Activated CD4-positive, alpha-beta T cell treated with anti-CD3 and anti-CD28 coated beads for 48 hours (primary cell): ENCODE data around the gene C1QTNF1.
A peak's percentile ranks its signal among the peaks of the same experiment; 100 is the strongest.

Source experiments
- DNase-seq: peaks from one replicate; pipeline ENCODE4 v3.0.0-alpha.2; 2020

The C1QTNF1 gene

DNA sequence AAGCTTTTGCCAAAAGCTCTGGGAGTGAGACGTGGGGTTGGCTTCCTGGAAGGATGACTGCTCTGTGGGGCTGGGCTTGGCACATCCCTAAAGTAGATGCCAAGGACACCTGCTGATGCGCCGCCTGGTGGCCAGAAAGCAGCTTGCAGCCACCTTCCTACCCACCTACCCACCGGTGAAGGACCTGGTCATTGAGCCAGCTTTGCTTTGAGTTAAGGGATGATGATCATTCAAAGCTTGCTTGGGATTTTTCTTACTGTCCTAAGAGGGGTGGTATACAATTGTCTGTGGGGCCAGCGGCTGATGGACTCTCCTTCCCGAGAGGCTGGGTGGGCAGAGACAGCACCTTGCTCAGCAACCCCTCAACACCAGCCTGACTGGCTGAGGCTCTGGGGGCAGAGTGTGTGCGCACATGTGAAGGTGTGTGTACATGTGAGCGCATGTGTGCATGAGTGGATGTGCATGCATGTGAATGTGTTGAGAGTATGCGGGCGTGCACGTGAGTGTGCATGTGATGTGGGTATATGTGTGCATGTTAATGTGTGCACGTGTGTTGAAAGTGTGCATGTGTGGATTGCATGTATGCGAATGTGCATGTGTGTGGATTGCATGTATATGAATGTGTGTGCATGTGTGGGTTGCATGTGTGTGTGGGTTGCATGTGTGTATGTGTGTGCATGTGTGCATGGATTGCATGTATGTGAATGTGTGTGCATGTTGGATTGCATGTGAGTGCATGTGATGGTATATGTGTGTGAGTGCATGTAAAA is 18.6 kb downstream of the C1QTNF1 start:
- DNase-seq = peak; percentile 83

DNA sequence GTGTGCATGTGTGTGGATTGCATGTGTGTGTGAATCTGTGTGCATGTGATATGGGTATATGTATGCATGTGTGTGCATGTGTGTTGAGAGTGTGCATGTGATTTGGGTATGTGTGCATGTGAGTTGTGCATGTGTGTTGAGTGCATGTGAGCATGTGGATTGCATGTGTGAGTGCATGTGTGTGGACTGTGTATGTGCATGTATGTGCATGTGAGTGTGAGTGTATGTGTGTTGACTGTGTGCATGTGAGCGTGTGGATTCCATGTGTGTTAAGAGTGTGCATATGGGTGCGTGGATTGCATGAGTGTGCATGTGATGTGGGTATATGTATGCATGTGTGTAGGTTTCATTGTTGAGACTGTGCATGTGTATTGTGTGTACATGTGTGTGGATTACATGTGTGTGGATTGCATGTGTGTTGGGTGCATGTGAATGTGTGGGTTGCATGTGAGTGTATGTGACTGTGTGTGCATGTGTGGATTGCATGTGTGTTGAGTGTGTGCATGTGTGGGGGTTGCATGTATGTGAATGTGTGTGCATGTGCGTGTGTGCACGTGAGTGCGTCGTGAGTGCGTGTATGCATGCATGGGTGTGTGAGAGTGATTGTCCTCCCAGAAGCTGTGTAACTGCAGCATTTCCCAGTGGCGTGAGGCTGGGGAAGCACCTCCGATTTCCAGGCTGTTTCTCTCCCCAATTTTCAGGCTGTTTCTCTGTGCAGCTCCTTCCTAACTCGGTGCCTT is 19.4 kb downstream of the C1QTNF1 start:
- DNase-seq = no peak

DNA sequence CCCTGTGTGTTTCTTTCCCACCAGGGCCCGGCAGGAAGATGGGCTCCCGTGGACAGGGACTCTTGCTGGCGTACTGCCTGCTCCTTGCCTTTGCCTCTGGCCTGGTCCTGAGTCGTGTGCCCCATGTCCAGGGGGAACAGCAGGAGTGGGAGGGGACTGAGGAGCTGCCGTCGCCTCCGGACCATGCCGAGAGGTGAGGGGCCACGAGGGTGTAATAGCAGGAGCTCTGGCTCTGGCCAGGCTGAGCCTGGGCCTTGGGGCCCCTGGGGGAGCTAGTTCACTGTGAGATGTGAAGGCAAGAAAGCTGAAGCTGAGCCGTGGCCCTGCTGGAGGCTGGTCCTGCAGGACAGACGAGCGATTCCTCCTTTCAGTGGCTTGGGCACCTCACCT is 20.0 kb downstream of the C1QTNF1 start:
- no peak for DNase-seq

DNA sequence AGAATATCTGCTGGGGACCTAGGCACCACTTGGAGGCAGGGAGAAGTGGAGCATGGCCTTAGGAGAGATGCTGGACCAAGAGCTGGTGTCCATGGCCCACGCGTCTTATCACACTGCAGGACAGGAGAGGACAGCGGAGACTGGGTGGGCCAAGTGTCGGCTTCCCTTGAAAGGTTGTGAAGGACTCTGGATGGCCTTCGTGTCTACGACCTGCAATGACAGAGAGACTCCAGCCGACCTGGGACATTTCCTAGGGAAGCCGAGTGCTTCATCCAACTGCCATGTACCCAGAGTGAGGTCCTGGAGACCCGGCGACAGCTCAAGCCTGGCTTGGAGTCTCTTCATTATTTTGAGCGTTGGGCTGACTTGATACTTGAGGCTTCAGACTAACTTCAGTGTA is 20.5 kb downstream of the C1QTNF1 start:
- DNase-seq = no peak

DNA sequence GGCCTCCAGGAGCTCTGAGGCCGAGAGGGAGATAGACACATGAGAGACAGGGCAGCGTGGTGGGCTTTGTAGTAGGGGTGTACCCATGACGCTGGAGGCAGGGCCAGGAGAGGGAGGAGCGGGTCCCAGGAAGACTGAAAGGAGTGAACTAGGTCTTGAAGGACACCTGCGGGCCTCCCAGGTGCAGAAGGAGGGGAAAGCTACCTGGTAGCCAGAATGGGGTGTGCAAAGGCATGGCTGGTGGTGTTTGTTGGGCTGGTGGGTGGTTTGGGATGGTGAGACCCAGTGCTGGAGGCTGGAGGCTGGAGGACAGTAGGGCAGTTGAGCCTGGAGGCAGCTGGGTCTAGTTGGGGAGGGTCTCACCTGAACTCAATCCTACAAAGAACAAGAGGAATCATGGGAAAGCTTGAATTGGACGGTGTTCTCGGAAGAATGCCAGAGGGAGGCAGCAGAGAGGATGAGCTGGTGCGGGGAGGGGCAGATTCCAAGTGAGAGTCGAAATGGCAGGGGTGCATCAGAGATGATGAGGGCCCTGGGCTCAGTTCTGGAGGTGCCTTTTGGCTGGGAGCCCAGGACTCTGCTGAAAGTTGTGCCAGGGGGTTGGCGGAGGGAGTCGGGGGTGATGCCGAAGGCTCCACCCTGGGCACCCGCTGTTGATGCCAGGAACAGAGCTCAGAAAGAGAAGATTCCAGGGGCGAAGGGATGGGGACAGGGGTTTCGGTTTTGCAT is 21.2 kb downstream of the C1QTNF1 start:
- DNase-seq = no peak

DNA sequence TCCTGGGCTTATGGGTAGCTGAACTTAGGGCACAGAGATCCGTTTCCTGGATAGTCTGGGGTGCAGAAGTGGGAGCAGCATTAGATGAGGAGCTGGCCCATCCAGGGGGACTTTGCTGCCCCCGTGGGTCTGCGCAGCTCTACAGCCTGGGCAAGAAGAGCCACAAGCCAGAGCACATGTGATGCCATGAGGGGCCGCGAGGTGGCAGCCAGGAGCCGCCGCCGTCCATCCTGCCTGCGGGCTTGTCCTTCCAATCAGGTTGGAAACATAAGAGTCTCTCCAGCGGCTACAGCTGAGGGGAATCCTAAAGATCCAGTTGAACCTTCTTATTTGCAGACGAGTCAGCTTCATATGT is 21.9 kb downstream of the C1QTNF1 start:
- DNase-seq = peak; percentile 78

- DNase-seq = no peak
These were observed 22.4 kb downstream of the C1QTNF1 start for GRCh38 chr17:79046197-79046915.

DNA sequence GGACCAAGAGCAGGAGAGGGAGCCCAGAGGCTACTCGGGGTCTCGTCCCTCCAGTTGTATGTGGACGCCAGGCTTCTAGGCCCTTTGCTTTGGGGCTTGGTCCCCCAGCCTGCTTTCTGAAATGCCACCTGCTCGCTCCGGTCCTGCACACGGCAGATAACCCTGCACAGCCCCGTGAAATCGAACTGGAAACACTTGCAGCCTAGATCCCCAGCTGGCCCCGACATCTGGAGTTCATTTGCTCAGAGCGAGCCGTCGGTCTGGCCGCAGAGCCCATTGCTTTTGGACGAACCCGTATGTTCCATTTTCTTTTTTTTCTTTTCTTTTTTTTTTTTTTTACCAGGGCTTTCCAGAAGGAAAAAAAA is 22.9 kb downstream of the C1QTNF1 start:
- no peak for DNase-seq

GRCh38 chr17:79047291-79047920 is 23.4 kb downstream of the C1QTNF1 start:
- no peak for DNase-seq

- no peak for DNase-seq
These were observed 24.2 kb downstream of the C1QTNF1 start for GRCh38 chr17:79047923-79048825.

DNA sequence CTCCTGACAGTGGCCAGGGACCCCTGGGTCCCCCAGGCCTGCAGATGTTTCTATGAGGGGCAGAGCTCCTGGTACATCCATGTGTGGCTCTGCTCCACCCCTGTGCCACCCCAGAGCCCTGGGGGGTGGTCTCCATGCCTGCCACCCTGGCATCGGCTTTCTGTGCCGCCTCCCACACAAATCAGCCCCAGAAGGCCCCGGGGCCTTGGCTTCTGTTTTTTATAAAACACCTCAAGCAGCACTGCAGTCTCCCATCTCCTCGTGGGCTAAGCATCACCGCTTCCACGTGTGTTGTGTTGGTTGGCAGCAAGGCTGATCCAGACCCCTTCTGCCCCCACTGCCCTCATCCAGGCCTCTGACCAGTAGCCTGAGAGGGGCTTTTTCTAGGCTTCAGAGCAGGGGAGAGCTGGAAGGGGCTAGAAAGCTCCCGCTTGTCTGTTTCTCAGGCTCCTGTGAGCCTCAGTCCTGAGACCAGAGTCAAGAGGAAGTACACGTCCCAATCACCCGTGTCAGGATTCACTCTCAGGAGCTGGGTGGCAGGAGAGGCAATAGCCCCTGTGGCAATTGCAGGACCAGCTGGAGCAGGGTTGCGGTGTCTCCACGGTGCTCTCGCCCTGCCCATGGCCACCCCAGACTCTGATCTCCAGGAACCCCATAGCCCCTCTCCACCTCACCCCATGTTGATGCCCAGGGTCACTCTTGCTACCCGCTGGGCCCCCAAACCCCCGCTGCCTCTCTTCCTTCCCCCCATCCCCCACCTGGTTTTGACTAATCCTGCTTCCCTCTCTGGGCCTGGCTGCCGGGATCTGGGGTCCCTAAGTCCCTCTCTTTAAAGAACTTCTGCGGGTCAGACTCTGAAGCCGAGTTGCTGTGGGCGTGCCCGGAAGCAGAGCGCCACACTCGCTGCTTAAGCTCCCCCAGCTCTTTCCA is 25.1 kb downstream of the C1QTNF1 start:
- DNase-seq = no peak

GRCh38 chr17:79049821-79050220 is 25.9 kb downstream of the C1QTNF1 start:
- no peak for DNase-seq

DNA sequence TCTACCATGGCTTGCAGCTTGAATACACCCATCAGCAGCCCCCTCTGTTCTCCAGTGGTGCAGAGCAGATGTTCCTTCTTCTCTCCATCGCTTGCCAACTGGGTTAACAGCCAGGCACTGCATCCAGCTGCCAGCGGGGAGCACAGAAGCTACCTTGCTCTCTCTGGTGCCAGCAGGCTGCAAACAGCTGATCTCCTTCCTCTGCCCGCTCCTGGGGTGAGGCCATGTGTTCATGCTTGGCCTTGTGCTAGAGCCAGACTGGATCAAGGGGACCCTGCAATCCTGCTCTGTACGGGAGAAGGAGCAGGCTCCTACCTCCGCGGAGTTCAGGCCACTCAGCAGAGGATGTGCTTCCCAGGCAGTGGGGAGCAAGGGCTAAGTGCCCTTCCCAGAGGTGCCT is 26.6 kb downstream of the C1QTNF1 start:
- DNase-seq = no peak

GRCh38 chr17:79051306-79051705 is 27.3 kb downstream of the C1QTNF1 start:
- no peak for DNase-seq

GRCh38 chr17:79052131-79052530 is 28.2 kb downstream of the C1QTNF1 start:
- DNase-seq = no peak

DNA sequence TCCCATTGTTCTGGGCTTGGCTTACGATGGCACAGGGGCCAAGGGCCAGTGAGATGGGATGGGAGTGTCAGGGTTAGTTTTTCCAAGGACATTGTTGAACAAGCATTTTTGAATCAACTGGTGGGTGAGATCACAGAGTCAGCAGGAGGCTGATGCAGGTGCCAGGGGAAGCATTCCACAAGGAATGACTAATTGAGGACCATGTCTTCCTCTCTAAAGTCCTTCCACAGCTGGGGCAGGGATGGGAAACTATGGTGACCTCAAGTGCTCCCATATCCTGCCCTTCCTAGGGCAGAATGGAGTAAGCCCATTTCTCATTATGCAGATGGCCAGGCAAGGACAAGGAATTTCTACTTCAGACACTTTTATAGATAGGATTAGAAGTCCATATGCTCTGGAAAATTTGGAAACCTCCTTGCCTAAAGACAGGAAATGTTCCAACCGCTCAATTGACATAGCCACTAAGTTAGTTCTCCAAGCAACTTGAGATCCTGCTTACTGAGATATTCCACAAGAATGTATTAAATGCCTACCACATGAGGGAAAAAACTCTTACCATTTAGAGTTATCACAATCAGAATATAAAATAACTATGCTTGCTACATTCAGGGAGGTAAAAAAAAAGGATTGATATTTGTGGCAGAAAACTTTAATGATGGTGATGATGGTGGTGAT is 29.4 kb downstream of the C1QTNF1 start:
- no peak for DNase-seq

DNA sequence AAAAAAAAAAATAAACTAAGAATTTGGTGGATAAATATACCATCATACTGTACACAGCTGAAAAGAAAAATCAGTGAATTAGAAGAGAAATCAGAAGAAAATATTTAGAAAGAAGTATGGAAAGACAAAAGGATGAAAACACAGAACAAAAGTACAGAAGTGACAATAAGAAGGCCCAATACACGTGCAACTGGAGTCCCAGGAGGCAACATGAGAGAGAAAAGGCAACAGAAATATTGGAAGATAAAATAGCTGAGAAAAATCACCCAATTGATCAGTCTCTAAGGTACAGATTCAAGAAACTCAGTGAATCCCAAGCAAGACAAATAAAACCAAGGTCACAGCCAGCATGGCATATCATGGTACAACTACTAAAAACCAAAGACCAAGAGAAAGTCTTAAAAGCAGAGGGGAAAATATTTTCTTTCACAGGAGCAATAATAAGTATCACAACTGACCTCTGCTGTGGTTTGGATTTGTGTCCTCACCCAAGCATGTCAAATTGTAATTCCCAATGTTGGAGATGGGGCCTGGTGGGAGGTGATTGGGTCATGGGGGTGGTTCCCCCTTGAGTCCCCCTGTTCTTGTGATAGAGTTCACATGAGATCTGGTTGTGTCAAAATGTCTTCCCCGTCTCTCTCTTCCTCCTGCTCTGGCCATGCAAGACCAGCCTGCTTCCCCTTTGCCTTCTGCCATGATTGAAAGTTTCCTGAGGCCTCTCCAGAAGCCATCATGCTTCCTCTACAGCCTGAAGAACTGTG is 30.4 kb downstream of the C1QTNF1 start:
- no peak for DNase-seq

DNA sequence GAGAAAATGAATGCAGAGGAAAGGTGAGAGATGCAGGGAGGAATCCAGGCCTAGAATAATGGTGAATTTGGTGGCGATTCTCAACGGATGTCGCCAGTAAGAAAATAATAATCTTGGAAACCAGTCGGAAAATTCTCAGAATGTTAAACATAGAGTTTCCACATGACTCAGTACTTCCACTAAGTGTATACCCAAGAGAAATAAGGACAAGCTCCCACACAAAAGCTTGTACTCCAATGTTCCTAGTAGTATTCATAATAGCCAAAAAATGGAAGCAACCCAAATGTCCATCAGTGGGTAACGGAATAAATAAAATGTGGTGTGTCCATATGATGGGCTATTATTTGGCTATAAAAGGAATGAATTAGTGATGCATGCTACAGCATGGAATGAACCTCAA is 31.2 kb downstream of the C1QTNF1 start:
- DNase-seq = no peak

GRCh38 chr17:79057737-79058385 is 33.9 kb downstream of the C1QTNF1 start:
- no peak for DNase-seq
